Measurements from ENCODE around the gene CSTF1.

DNA sequence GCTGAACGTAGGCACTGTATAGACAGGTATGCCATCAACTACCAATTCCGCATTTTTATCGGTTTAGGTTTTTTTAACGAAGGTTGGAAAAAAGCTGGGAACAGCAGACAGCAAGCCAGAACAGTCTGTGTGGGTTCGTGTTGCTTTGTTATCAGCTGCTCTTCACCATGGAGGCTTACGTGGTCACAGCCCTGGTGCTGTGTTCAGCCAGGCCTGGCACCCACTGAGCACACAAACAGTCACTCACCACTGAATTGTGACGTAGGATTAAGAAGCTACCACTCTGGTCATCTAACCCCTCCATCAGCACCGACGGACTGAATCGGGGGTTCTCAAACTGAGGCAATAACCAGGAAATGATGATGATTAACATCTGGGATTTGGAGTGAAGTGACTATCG lies 20.5 kb upstream of the CSTF1 start:
- TF ChIP-seq, protein P1, sequence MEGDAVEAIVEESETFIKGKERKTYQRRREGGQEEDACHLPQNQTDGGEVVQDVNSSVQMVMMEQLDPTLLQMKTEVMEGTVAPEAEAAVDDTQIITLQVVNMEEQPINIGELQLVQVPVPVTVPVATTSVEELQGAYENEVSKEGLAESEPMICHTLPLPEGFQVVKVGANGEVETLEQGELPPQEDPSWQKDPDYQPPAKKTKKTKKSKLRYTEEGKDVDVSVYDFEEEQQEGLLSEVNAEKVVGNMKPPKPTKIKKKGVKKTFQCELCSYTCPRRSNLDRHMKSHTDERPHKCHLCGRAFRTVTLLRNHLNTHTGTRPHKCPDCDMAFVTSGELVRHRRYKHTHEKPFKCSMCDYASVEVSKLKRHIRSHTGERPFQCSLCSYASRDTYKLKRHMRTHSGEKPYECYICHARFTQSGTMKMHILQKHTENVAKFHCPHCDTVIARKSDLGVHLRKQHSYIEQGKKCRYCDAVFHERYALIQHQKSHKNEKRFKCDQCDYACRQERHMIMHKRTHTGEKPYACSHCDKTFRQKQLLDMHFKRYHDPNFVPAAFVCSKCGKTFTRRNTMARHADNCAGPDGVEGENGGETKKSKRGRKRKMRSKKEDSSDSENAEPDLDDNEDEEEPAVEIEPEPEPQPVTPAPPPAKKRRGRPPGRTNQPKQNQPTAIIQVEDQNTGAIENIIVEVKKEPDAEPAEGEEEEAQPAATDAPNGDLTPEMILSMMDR (IDR thresholded peaks at IDR 0.05), result no peak
- no peak for TF ChIP-seq EP300 (IDR thresholded peaks at IDR 0.05; ENCODE audit: low read depth)
- TF ChIP-seq POLR2AphosphoS5 (IDR thresholded peaks at IDR 0.05), result no peak
- no peak for TF ChIP-seq POLR2A (IDR thresholded peaks at IDR 0.05)

Measured in transverse colon (tissue), 4 donors.